Measurements from ENCODE around the gene NCKAP5L.
A peak's percentile ranks its signal among the peaks of the same experiment; 100 is the strongest.

DNA sequence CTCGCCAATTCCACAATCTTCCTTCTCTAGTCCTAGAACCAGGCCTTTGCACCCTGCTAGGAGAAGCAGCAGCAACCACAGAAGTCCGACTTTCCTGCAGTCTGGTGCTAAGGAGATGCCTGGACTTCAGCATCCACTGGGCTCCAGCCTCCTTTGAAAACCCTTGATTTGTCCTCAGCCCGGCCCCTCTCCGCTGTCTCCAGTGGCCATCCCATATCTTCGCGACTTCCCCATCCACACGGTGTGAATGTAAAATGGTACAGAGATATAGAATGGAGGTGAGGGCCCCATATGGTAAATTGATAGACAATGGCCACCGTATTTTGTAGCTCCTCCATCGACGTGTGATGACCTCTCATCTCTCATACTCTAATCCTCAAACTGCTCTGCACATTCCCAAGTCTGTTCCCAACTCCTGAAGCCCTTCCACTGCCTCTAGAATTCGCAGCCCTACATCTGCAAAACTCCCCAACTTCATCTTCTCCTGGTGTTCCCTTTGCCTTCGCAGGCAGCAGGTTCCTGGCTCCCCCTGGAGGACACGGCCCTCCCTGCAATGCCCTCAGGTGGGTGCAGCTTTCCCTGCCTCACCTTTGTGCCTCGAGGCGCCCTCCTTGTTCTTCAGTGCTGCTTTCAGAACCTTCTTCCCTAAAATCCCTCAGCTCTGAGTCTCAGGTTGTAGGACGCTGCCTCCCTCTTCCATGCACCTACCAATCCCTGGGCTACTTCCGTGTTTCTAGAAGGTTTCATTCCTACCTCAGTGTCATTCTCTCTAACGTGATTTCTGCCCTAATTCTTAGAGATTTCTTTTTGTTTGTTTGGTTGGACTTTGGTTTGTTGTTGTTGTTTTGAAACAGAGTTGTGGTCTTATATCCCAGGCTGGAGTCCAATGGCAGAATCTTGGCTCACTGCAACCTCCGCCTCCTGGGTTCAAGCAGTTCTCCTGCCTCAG lies 50.1 kb downstream of the NCKAP5L start:
- TF ChIP-seq, protein P1, sequence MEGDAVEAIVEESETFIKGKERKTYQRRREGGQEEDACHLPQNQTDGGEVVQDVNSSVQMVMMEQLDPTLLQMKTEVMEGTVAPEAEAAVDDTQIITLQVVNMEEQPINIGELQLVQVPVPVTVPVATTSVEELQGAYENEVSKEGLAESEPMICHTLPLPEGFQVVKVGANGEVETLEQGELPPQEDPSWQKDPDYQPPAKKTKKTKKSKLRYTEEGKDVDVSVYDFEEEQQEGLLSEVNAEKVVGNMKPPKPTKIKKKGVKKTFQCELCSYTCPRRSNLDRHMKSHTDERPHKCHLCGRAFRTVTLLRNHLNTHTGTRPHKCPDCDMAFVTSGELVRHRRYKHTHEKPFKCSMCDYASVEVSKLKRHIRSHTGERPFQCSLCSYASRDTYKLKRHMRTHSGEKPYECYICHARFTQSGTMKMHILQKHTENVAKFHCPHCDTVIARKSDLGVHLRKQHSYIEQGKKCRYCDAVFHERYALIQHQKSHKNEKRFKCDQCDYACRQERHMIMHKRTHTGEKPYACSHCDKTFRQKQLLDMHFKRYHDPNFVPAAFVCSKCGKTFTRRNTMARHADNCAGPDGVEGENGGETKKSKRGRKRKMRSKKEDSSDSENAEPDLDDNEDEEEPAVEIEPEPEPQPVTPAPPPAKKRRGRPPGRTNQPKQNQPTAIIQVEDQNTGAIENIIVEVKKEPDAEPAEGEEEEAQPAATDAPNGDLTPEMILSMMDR (IDR thresholded peaks at IDR 0.05): peak; percentile 63 to 79 (median 75)
- no peak for TF ChIP-seq POLR2AphosphoS5 (IDR thresholded peaks at IDR 0.05)
